Measurements from ENCODE around the gene ZNF710. TPM values are rescaled to one million over a fixed set of nuclear protein-coding genes. Genes with fewer than 3 reads are reported as not detected.
"Not testable (repeated sequence)": the region's sequence is repeated elsewhere in the genome, so short reads cannot be mapped to it uniquely, and the experiment has no call there.

ZNF710 gene
- total and polyA plus RNA-seq, 9 donors: 6.1 to 23.5 (median 13.1) TPM

GRCh38 chr15:90109163-90109751, 108.1 kb downstream of the ZNF710 start:
- not testable (repeated sequence) for H3K27ac ChIP-seq (ENCODE audit: low read length); DNase-seq; H3K4me3 ChIP-seq (ENCODE audit: low read length); H3K9me3 ChIP-seq (replicated peaks; ENCODE audit: control insufficient read depth, low read depth, low read length); H3K36me3 ChIP-seq (ENCODE audit: control insufficient read depth, insufficient read depth, low read length); H3K27me3 ChIP-seq (ENCODE audit: control insufficient read depth, insufficient read depth, low read length)
- no CpG with 5 or more reads among the region's 3 CpGs for WGBS (ENCODE audit: insufficient coverage)
- peaks cover 13% of the 10 kb centered on the region for H3K4me1 ChIP-seq (ENCODE audit: control insufficient read depth, insufficient read depth, low read length)

GRCh38 chr15:90113166-90113565, 112.0 kb downstream of the ZNF710 start:
- 90% methylated on average over 3 of the region's 7 CpGs for WGBS (ENCODE audit: insufficient coverage)
- no peak overlapping the region for H3K27ac ChIP-seq (ENCODE audit: low read length)
- no peak overlapping the region for H3K4me3 ChIP-seq (ENCODE audit: low read length)
- H3K4me1 ChIP-seq (ENCODE audit: control insufficient read depth, insufficient read depth, low read length): no peaks in the 10 kb centered on the region
- no peak for DNase-seq
- H3K27me3 ChIP-seq (ENCODE audit: control insufficient read depth, insufficient read depth, low read length): no peaks in the 10 kb centered on the region
- H3K36me3 ChIP-seq (ENCODE audit: control insufficient read depth, insufficient read depth, low read length): no peaks in the 10 kb centered on the region
- peaks cover 8% of the 10 kb centered on the region for H3K9me3 ChIP-seq (replicated peaks; ENCODE audit: control insufficient read depth, low read depth, low read length)

- WGBS (ENCODE audit: insufficient coverage): 57% methylated on average over 1 of the region's 2 CpGs
- DNase-seq: no peak
- H3K27me3 ChIP-seq (ENCODE audit: control insufficient read depth, insufficient read depth, low read length): no peaks in the 10 kb centered on the region
- no peaks in the 10 kb centered on the region for H3K4me1 ChIP-seq (ENCODE audit: control insufficient read depth, insufficient read depth, low read length)
- H3K4me3 ChIP-seq (ENCODE audit: low read length): no peak overlapping the region
- no peaks in the 10 kb centered on the region for H3K36me3 ChIP-seq (ENCODE audit: control insufficient read depth, insufficient read depth, low read length)
- peaks cover 8% of the 10 kb centered on the region for H3K9me3 ChIP-seq (replicated peaks; ENCODE audit: control insufficient read depth, low read depth, low read length)
- no peak overlapping the region for H3K27ac ChIP-seq (ENCODE audit: low read length)
These were observed 113.4 kb downstream of the ZNF710 start for GRCh38 chr15:90114451-90114901.

- Histone ChIP-seq H3K27ac (ENCODE audit: low read length) (no peak overlapping the region), H3K4me3 (ENCODE audit: low read length) (no peak overlapping the region), H3K9me3 (replicated peaks; ENCODE audit: control insufficient read depth, low read depth, low read length) (peaks cover 8% of the 10 kb centered on the region), H3K4me1 (ENCODE audit: control insufficient read depth, insufficient read depth, low read length) (no peaks in the 10 kb centered on the region), H3K27me3 (ENCODE audit: control insufficient read depth, insufficient read depth, low read length) (no peaks in the 10 kb centered on the region), H3K36me3 (ENCODE audit: control insufficient read depth, insufficient read depth, low read length) (no peaks in the 10 kb centered on the region)
- WGBS (ENCODE audit: insufficient coverage): no CpG with 5 or more reads among the region's 2 CpGs
- DNase-seq: no peak
These were observed 114.7 kb downstream of the ZNF710 start for GRCh38 chr15:90115783-90116182.

- no peak for DNase-seq
- Histone ChIP-seq H3K36me3 (ENCODE audit: control insufficient read depth, insufficient read depth, low read length) (no peaks in the 10 kb centered on the region), H3K4me1 (ENCODE audit: control insufficient read depth, insufficient read depth, low read length) (no peaks in the 10 kb centered on the region), H3K9me3 (replicated peaks; ENCODE audit: control insufficient read depth, low read depth, low read length) (peaks cover 5% of the 10 kb centered on the region), H3K27ac (ENCODE audit: low read length) (no peak overlapping the region), H3K4me3 (ENCODE audit: low read length) (no peak overlapping the region), H3K27me3 (ENCODE audit: control insufficient read depth, insufficient read depth, low read length) (no peaks in the 10 kb centered on the region)
These were observed 118.2 kb downstream of the ZNF710 start for GRCh38 chr15:90119367-90119766.

- no peaks in the 10 kb centered on the region for H3K4me1 ChIP-seq (ENCODE audit: control insufficient read depth, insufficient read depth, low read length)
- no peak overlapping the region for H3K4me3 ChIP-seq (ENCODE audit: low read length)
- no peaks in the 10 kb centered on the region for H3K9me3 ChIP-seq (replicated peaks; ENCODE audit: control insufficient read depth, low read depth, low read length)
- DNase-seq: no peak
- H3K27ac ChIP-seq (ENCODE audit: low read length): no peak overlapping the region
- no peaks in the 10 kb centered on the region for H3K27me3 ChIP-seq (ENCODE audit: control insufficient read depth, insufficient read depth, low read length)
- no CpG with 5 or more reads among the region's 6 CpGs for WGBS (ENCODE audit: insufficient coverage)
- no peaks in the 10 kb centered on the region for H3K36me3 ChIP-seq (ENCODE audit: control insufficient read depth, insufficient read depth, low read length)
These were observed 120.0 kb downstream of the ZNF710 start for GRCh38 chr15:90121086-90121485.

GRCh38 chr15:90124507-90124906, 123.4 kb downstream of the ZNF710 start:
- Histone ChIP-seq H3K27me3 (ENCODE audit: control insufficient read depth, insufficient read depth, low read length) (peaks cover 5% of the 10 kb centered on the region), H3K4me1 (ENCODE audit: control insufficient read depth, insufficient read depth, low read length) (peaks cover 7% of the 10 kb centered on the region), H3K9me3 (replicated peaks; ENCODE audit: control insufficient read depth, low read depth, low read length) (no peaks in the 10 kb centered on the region), H3K27ac (ENCODE audit: low read length) (no peak overlapping the region), H3K4me3 (ENCODE audit: low read length) (no peak overlapping the region), H3K36me3 (ENCODE audit: control insufficient read depth, insufficient read depth, low read length) (no peaks in the 10 kb centered on the region)
- no peak for DNase-seq

GRCh38 chr15:90126022-90126421, 124.9 kb downstream of the ZNF710 start:
- Histone ChIP-seq H3K27ac (ENCODE audit: low read length) (no peak overlapping the region), H3K27me3 (ENCODE audit: control insufficient read depth, insufficient read depth, low read length) (peaks cover 8% of the 10 kb centered on the region), H3K9me3 (replicated peaks; ENCODE audit: control insufficient read depth, low read depth, low read length) (no peaks in the 10 kb centered on the region), H3K4me3 (ENCODE audit: low read length) (no peak overlapping the region), H3K4me1 (ENCODE audit: control insufficient read depth, insufficient read depth, low read length) (peaks cover 7% of the 10 kb centered on the region), H3K36me3 (ENCODE audit: control insufficient read depth, insufficient read depth, low read length) (no peaks in the 10 kb centered on the region)
- DNase-seq: no peak
- 81% methylated on average over 3 of the region's 6 CpGs for WGBS (ENCODE audit: insufficient coverage)

- H3K4me1 ChIP-seq (ENCODE audit: control insufficient read depth, insufficient read depth, low read length): peaks cover 7% of the 10 kb centered on the region
- H3K4me3 ChIP-seq (ENCODE audit: low read length): no peak overlapping the region
- no peaks in the 10 kb centered on the region for H3K36me3 ChIP-seq (ENCODE audit: control insufficient read depth, insufficient read depth, low read length)
- DNase-seq: peak; percentile 41
- H3K27ac ChIP-seq (ENCODE audit: low read length): no peak overlapping the region
- peaks cover 8% of the 10 kb centered on the region for H3K27me3 ChIP-seq (ENCODE audit: control insufficient read depth, insufficient read depth, low read length)
- WGBS (ENCODE audit: insufficient coverage): 4% methylated on average over 7 of the region's 10 CpGs
- H3K9me3 ChIP-seq (replicated peaks; ENCODE audit: control insufficient read depth, low read depth, low read length): no peaks in the 10 kb centered on the region
These were observed 125.7 kb downstream of the ZNF710 start for GRCh38 chr15:90126596-90127435.

GRCh38 chr15:90130291-90130690, 129.2 kb downstream of the ZNF710 start:
- Histone ChIP-seq H3K27me3 (ENCODE audit: control insufficient read depth, insufficient read depth, low read length) (peaks cover 8% of the 10 kb centered on the region), H3K36me3 (ENCODE audit: control insufficient read depth, insufficient read depth, low read length) (no peaks in the 10 kb centered on the region), H3K4me1 (ENCODE audit: control insufficient read depth, insufficient read depth, low read length) (peaks cover 7% of the 10 kb centered on the region), H3K4me3 (ENCODE audit: low read length) (no peak overlapping the region), H3K27ac (ENCODE audit: low read length) (no peak overlapping the region), H3K9me3 (replicated peaks; ENCODE audit: control insufficient read depth, low read depth, low read length) (no peaks in the 10 kb centered on the region)
- WGBS (ENCODE audit: insufficient coverage): 90% methylated on average over 5 of the region's 8 CpGs
- no peak for DNase-seq

Data from muscle of leg (tissue), 11 donors.